Measurements from ENCODE around the gene HDAC4. TPM values are rescaled to one million over a fixed set of nuclear protein-coding genes. Genes with fewer than 3 reads are reported as not detected.

HDAC4 gene
- polyA plus RNA-seq, 2 of the 4 experiments (the other 2 are of a cell fraction) = 8.6 to 10.4 TPM

GRCh38 chr2:239096676-239097427, 304.0 kb downstream of the HDAC4 start:
- POLR2A ChIA-PET = no interaction called here
- Histone ChIP-seq H3K27ac (no peak overlapping the region), H3K9me3 (no peaks in the 10 kb centered on the region), H3K4me3 (no peak overlapping the region), H3K4me2 (no peak overlapping the region), H3K4me1 (no peaks in the 10 kb centered on the region)
- DNase-seq (ENCODE audit: low read depth in 1 of 2, low spot score in 1 of 2) (no peak), ATAC-seq (no peak), FAIRE-seq (no peak)
- TF ChIP-seq BHLHE40 (IDR thresholded peaks at IDR 0.05; ENCODE audit: low read depth, low read length) (no peak), PHF8 (IDR thresholded peaks at IDR 0.05; ENCODE audit: borderline replicate concordance, low read depth) (no peak), TFCP2L1 (CRISPR knock-in tag; IDR thresholded peaks at IDR 0.05) (no peak), MYC (IDR thresholded peaks at IDR 0.05; ENCODE audit: borderline replicate concordance, low read length) (no peak)
- 97% methylated on average over 14 of the region's 28 CpGs for WGBS (ENCODE audit: missing lambda C conversion rate)
- CTCF ChIA-PET = interaction anchor here (0.8 to 2.5 kb wide), 3 partner anchors 9 to 61 kb away, joined by 3 to 13 read pairs (median 3); no protein-coding TSS in a partner anchor

- no peaks in the 10 kb centered on the region for H3K9me3 ChIP-seq
- no peak for TF ChIP-seq GATA3 (IDR thresholded peaks at IDR 0.05; ENCODE audit: borderline replicate concordance)
- no peak for TF ChIP-seq ZSCAN20 (CRISPR knock-in tag; IDR thresholded peaks at IDR 0.05)
- TF ChIP-seq, protein P1, sequence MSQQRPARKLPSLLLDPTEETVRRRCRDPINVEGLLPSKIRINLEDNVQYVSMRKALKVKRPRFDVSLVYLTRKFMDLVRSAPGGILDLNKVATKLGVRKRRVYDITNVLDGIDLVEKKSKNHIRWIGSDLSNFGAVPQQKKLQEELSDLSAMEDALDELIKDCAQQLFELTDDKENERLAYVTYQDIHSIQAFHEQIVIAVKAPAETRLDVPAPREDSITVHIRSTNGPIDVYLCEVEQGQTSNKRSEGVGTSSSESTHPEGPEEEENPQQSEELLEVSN (IDR thresholded peaks at IDR 0.05; ENCODE audit: borderline replicate concordance, low read depth) = no peak
- TF ChIP-seq JUN (IDR thresholded peaks at IDR 0.05) = no peak
- TF ChIP-seq, protein P2, sequence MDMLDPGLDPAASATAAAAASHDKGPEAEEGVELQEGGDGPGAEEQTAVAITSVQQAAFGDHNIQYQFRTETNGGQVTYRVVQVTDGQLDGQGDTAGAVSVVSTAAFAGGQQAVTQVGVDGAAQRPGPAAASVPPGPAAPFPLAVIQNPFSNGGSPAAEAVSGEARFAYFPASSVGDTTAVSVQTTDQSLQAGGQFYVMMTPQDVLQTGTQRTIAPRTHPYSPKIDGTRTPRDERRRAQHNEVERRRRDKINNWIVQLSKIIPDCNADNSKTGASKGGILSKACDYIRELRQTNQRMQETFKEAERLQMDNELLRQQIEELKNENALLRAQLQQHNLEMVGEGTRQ (IDR thresholded peaks at IDR 0.05) = no peak
- TF ChIP-seq POLR2A (IDR thresholded peaks at IDR 0.05; ENCODE audit: low read length) = no peak
- no peak for TF ChIP-seq NPAS2 (CRISPR knock-in tag; IDR thresholded peaks at IDR 0.05; ENCODE audit: borderline replicate concordance)
- TF ChIP-seq RNF2 (IDR thresholded peaks at IDR 0.05; ENCODE audit: borderline replicate concordance, low read depth) = no peak
- no peak for TF ChIP-seq HMGXB4 (CRISPR knock-in tag; IDR thresholded peaks at IDR 0.05; ENCODE audit: borderline replicate concordance)
- TF ChIP-seq EHF (CRISPR knock-in tag; IDR thresholded peaks at IDR 0.05) = no peak
- TF ChIP-seq FOSL2 (IDR thresholded peaks at IDR 0.05) = no peak
- no peak for TF ChIP-seq FOSL2 (CRISPR knock-in tag; IDR thresholded peaks at IDR 0.05)
- TF ChIP-seq, protein P3, sequence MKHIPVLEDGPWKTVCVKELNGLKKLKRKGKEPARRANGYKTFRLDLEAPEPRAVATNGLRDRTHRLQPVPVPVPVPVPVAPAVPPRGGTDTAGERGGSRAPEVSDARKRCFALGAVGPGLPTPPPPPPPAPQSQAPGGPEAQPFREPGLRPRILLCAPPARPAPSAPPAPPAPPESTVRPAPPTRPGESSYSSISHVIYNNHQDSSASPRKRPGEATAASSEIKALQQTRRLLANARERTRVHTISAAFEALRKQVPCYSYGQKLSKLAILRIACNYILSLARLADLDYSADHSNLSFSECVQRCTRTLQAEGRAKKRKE (CRISPR knock-in tag; IDR thresholded peaks at IDR 0.05; ENCODE audit: low read depth) = no peak
- TF ChIP-seq POLR2AphosphoS2 (conservative IDR thresholded peaks at IDR 0.05; ENCODE audit: low read length) = no peak
- TF ChIP-seq, protein P4, sequence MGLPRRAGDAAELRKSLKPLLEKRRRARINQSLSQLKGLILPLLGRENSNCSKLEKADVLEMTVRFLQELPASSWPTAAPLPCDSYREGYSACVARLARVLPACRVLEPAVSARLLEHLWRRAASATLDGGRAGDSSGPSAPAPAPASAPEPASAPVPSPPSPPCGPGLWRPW (IDR thresholded peaks at IDR 0.05) = no peak
- no peak for TF ChIP-seq MYC (IDR thresholded peaks at IDR 0.05; ENCODE audit: borderline replicate concordance, low read length)
- no peak for TF ChIP-seq CBX8 (IDR thresholded peaks at IDR 0.05)
- no peak for TF ChIP-seq CEBPB (IDR thresholded peaks at IDR 0.05)
- TF ChIP-seq TFCP2L1 (CRISPR knock-in tag; IDR thresholded peaks at IDR 0.05) = no peak
- no peak for TF ChIP-seq NFE2L2 (conservative IDR thresholded peaks at IDR 0.05; ENCODE audit: low read length)
- 94% methylated on average over 14 of the region's 20 CpGs for WGBS (ENCODE audit: missing lambda C conversion rate)
- DNase-seq (ENCODE audit: low read depth in 1 of 2, low spot score in 1 of 2) (no peak), ATAC-seq (no peak), FAIRE-seq (no peak)
- H3K27ac ChIP-seq = no peak overlapping the region
- CTCF ChIA-PET = interaction anchor here (0.7 to 1.3 kb wide), 3 partner anchors 10 to 180 kb away, joined by 3 read pairs; no protein-coding TSS in a partner anchor
- no peak overlapping the region for H3K4me2 ChIP-seq
- H3K4me1 ChIP-seq = no peaks in the 10 kb centered on the region
- no peak overlapping the region for H3K4me3 ChIP-seq
- POLR2A ChIA-PET = no interaction called here
These were observed 305.2 kb downstream of the HDAC4 start for GRCh38 chr2:239095460-239096081.

All from A549 (cell line).